ENCODE data around the gene CACNA1D.

CACNA1D gene

DNA sequence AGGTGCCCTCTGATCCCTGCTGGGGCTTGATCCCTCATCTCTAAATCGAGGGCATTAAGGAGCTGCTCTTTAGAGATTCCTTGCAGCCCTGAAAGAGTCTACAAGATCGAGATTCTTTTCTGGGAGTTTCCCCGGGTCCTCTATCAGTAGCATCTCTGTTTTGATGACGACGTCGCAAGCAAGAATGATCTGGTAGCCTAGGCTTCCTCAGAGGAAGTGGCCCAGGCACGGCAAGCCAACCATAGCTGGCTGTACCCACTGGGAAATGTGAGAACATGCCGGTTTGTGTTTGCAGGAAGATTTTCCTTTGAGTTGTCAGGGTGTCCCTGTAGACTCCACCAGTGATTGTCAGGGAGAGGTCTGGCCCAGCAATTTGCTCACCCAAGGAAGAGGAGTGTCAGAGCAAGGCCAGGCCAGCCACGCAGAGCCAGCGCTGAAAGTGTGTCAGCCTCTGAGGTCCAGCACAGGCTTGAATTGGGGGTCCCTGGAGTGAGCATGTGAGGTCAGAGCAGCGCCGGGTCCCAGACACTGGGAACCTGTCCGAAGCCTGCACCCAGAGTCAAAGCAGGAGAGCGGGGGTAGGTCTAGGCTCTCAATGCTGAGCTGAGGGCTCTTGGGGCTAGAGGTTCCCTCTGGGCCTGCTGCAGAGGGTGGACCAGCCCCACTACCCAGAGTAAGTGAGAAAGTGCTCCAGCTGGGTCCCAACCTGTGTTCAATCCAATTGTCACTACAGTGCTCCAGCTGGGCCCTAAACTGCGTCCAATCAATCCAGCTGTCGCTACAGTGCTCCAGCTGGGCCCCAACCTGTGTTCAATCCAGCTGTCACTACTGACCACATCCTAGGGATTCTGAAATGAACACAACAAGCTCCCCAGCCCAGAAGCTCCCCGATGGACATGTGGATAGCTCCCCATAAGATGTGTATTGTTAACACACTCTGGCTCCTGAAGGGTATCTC, 256.1 kb downstream of the CACNA1D start:
- no peak for DNase-seq (ENCODE audit: low read depth)

GRCh38 chr3:53753518-53754183, 259.2 kb downstream of the CACNA1D start:
- peak; percentile 10 for DNase-seq (ENCODE audit: low read depth)

DNA sequence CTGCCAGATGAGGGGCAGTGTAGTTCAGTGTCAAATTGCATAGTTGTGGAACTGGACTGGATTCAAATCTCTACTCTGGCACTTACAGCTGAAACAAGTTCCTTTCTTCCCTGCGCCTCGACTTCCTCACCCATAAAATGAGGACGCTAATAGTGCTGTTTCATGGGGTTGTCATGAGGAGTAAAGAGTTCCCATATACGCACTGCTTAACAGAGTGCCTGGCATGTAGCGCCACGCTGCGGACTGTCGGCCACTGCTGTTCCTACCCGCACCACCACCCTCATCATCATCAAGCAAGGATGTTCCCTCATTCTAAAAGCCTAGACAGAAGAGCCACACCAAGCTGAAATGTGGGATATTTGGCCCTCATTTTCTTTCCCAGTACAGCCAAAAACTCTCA, 259.9 kb downstream of the CACNA1D start:
- DNase-seq (ENCODE audit: low read depth): no peak

GRCh38 chr3:53758846-53759245, 264.4 kb downstream of the CACNA1D start:
- no peak for DNase-seq (ENCODE audit: low read depth)

DNA sequence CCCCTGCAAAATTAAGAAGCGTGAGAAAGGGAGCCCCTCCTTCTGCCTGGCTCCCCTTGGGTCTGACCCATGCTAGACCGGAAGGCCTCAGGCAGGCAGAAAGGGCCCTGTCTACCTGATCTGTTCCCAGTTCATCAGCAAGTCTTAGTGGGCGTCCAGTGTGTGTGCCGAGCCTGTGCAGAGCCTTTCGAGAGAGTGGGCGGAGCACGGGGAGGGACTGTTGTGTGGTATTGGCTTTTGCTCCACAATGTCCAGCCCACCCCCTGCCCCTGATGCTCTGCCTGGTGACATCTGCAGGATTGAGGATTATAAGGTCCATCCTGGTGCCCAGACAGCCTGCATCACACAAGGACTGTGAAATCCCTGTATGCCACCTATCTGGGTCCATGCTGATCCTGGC, 268.9 kb downstream of the CACNA1D start:
- no peak for DNase-seq (ENCODE audit: low read depth)

DNA sequence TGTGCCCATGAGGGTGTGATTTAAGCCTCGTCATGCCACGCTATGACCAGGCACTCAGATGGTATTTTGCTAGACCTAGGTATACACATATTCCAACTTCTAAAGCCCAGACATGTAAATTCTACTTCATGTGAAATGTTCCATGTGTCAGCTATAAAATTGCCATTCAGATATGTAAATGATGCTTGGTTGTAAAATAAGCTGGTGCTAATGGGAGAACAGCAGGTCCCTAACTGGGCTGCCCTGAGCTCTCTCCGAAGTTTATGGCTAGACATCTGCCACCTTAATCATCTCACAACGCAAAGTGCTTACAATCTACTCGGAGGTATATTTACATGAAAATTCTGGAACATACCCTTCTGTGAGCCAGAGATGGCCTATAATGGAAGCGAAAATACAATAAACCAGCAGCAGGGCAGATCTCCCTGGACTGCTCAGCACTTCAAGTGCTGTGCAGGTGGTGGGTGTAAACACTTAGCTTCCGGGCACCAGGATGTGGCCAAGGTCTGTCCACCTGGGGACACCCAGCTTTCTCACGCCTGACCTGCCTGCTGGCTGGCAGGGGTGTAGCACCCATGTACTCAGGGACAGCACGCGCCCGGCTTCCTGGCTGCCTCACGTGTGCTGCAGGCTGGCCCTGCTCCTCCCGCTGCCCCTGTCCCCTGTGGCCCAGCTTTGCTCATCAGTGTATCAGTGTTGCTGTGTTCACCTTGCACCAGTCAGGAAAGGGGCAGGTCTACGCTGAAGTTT, 269.8 kb downstream of the CACNA1D start:
- no peak for DNase-seq (ENCODE audit: low read depth)

DNA sequence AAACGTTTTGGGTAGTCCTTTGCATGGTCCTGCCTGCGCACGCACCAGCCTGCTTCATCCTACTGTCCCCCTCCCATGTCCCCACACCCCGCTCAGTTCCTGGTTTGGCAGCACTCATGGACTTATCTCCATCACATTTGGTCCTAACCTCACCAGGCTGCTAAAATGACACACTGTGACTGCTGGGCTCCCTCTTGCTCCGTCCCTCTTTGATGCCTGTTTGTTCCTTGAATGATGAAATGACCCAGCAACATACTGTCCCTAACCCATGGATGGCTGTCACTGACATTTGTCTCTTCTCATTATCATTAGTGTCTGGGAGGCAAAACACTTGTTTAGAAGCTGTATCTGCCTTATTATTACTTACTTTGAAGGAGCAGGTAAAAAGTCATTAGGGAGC, 271.3 kb downstream of the CACNA1D start:
- no peak for DNase-seq (ENCODE audit: low read depth)

DNA sequence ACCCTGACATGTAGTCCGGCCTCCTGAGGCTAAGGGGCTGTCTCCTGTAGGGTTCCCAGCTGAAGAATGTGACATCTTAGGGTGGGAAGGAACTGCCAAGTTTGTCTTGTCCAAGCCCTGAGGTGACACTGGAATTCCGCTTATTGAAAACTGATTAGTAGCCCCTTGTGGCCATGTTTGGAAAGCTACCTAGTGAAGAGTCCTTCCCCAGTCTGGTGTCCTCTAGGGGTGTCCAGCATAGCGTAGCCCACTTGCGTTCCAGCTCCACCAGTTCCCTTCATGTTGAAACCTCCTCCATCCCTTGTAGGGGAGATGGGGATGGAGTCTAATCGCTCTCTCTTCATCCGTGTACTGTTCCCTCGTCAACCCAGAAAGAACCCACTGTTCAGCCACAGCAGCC, 272.3 kb downstream of the CACNA1D start:
- DNase-seq (ENCODE audit: low read depth): no peak

GRCh38 chr3:53768478-53769459, 274.4 kb downstream of the CACNA1D start:
- no peak for DNase-seq (ENCODE audit: low read depth)

- no peak for DNase-seq (ENCODE audit: low read depth)
Measured at GRCh38 chr3:53772562-53772961, 278.2 kb downstream of the CACNA1D start.

GRCh38 chr3:53773021-53773436, 278.6 kb downstream of the CACNA1D start:
- no peak for DNase-seq (ENCODE audit: low read depth)

DNA sequence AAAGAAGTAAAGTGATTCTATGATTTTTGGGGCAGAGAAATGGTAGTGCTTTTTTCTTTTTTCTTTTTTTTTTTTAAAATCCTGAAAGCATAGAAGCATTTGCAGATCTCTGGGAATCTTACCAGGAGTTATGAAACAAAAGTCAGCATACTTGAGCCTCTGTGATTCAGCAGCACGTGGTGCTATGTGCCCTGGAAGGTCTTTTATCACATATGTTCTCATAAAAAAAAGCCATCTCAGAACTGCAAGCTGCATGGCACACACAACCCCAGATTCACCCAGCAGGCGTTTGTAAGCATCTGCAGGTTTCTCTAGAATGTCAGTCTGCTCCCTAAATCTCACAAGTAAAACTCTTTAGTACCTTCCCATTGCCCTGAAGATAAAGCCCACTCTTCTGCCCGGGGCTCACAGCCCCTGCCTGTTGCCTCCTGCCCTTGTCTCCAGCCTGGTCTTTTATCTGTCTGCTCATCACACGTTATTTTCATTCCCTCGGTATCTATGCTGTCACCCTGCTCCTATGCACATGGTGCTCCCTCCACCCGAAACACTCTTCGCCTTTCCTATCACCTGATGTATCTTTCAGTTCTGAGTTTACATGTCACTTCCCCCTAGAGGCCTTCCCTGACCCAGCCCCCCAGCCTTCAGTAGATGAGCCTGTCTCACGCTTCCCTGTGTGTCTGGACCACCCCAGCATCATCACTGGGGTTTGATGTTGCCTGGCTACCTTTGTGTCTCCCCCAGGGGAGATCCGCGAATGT, 279.4 kb downstream of the CACNA1D start:
- no peak for DNase-seq (ENCODE audit: low read depth)

DNA sequence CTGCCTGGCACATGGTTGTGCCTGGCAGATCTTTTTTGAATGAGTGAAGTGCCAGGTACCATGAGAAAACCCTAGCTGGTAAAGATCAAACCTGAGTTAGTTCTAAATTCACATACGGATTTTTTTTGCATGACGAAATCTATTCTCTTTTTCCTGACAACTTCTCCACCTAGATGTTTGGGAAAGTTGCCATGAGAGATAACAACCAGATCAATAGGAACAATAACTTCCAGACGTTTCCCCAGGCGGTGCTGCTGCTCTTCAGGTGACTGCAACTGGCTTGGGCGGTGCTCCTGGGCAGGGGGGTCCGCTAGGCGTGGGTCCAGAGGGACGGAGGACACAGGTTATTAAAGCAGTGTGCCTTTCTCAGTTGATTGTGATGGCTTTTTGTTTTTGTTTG, 280.0 kb downstream of the CACNA1D start:
- DNase-seq (ENCODE audit: low read depth): no peak

DNA sequence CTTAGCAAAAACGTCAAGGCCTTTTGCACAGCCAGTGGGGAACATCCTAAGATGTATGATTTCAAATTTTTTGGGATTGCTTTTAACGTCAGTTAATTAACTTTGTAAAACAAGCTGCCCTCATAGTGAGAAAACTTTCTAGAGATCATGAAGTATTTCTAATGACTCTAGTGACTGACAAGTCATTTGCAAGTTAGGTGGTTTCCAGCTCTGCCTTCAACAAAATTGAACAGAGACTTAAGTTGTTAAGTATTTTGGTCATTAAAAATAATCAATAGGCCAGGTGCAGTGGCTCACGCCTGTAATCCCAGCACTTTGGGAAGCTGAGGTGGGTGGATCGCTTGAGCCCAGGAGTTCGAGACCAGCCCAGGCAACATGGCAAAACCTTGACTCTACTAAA, 280.6 kb downstream of the CACNA1D start:
- DNase-seq (ENCODE audit: low read depth): no peak

GRCh38 chr3:53775834-53776251, 281.4 kb downstream of the CACNA1D start:
- DNase-seq (ENCODE audit: low read depth): no peak

DNA sequence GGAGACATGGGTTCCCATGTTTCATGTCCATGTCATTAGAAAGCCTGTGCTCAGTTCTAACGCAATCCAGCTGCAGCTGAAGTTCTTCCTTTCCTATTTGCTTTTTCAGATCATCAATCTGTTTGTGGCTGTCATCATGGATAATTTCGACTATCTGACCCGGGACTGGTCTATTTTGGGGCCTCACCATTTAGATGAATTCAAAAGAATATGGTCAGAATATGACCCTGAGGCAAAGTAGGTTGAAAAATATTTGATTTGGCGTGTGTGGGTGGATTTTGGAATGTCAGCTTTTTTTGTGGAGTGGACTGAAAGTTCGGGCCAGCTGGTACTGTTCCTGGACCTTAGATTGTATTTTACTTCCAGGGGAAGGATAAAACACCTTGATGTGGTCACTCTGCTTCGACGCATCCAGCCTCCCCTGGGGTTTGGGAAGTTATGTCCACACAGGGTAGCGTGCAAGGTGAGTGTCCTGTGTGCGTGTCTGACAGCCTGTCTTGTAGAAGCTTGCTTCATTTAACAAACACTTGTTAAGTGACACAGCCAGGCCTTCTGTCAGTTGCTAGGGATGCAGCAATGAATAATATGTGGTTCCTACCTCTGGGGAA, 282.2 kb downstream of the CACNA1D start:
- no peak for DNase-seq (ENCODE audit: low read depth)

DNA sequence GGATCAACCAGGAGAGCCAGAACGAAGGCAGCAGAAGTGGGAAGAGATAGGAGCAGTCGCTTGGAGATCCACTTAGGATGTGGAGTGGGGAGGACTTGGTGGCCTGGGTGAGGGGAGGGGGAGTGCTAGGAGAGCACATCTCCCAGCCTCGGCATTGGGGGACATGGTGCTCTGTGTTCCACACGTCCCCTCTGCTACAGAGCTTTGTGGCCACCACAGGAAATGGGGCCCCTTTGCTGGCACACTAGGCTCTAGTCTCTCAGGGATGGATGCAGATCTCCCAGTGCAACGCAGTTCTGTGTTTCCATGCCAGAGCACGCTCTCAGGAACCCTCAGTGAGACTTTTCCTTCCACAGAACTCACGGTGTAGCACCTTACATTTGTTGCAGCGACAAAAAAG, 283.1 kb downstream of the CACNA1D start:
- no peak for DNase-seq (ENCODE audit: low read depth)

GRCh38 chr3:53778153-53778552, 283.7 kb downstream of the CACNA1D start:
- no peak for DNase-seq (ENCODE audit: low read depth)

DNA sequence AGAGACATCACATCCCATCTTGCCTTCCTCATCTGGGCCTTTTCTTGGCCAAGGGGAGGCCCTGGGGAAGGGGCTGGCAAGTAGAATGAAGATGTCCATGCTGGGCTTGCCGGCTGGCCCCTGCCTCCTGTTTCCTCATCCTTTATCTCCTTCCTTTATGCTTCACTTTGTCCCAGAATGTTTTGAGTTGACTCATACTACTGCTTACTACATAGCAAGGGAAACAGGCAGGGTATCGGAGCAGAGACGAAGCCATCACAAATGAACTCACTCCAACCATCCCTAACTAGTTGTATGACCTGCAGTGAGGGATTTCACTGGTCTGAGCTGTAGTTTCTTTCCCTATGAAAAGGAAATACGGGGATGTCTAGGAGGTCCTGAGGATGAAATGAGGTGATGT, 285.8 kb downstream of the CACNA1D start:
- no peak for DNase-seq (ENCODE audit: low read depth)

GRCh38 chr3:53780806-53781205, 286.4 kb downstream of the CACNA1D start:
- no peak for DNase-seq (ENCODE audit: low read depth)
